ENCODE measurements around the gene DTNB. TPM values are rescaled to one million over a fixed set of nuclear protein-coding genes. Genes with fewer than 3 reads are reported as not detected.

The DTNB gene
- total and polyA plus RNA-seq, 2 donors (not counting 1 experiment from before 2014, with no cell fraction given), result 25.7 to 37.3 TPM

- CTCF ChIA-PET, result interaction anchor here (0.6 to 2.4 kb wide), 3 partner anchors 16 to 25 kb away, joined by 4 to 14 read pairs (median 5); no protein-coding TSS in a partner anchor
- no peaks in the 10 kb centered on the region for H4K20me1 ChIP-seq (ENCODE audit: control insufficient read depth, insufficient read depth, low read length, poor library complexity, severe bottlenecking)
- H3K27me3 ChIP-seq (replicated peaks in 1 of 4; ENCODE audit: control extremely low read depth in 1 of 4, control insufficient read depth in 3 of 4, insufficient read depth in 4 of 4, low read length in 3 of 4), result no peaks in the 10 kb centered on the region
- ATAC-seq (ENCODE audit: low read depth) (no peak), DNase-seq (no peak)
- intact Hi-C loops (cut with micrococcal nuclease), result no loop called here
- H3K4me3 ChIP-seq (ENCODE audit: control extremely low read depth in 1 of 5, extremely low read depth in 1 of 5, insufficient read depth in 1 of 5, low read depth in 2 of 5, low read length in 4 of 5), result no peak overlapping the region
- peaks cover 56% of the 10 kb centered on the region for H3K4me1 Mint-ChIP-seq
- no peaks in the 10 kb centered on the region for H3K9me3 Mint-ChIP-seq (ENCODE audit: insufficient read depth)
- H3K27ac Mint-ChIP-seq, result no peak overlapping the region
- 100% methylated on average over 3 of the region's 4 CpGs for WGBS (ENCODE audit: insufficient coverage)
- peaks cover 52 to 58% of the 10 kb centered on the region in 2 donors for H3K4me1 ChIP-seq (ENCODE audit: control insufficient read depth in 2 of 2, insufficient read depth in 2 of 2, low read length in 2 of 2)
- no peak overlapping the region for H3K4me2 ChIP-seq (replicated peaks; ENCODE audit: low read depth, low read length, poor library complexity, severe bottlenecking)
- H3K27ac ChIP-seq (ENCODE audit: low read length in 2 of 2), result no peak overlapping the region
- no peaks in the 10 kb centered on the region for H3K27me3 Mint-ChIP-seq
- TF ChIP-seq, protein P1, sequence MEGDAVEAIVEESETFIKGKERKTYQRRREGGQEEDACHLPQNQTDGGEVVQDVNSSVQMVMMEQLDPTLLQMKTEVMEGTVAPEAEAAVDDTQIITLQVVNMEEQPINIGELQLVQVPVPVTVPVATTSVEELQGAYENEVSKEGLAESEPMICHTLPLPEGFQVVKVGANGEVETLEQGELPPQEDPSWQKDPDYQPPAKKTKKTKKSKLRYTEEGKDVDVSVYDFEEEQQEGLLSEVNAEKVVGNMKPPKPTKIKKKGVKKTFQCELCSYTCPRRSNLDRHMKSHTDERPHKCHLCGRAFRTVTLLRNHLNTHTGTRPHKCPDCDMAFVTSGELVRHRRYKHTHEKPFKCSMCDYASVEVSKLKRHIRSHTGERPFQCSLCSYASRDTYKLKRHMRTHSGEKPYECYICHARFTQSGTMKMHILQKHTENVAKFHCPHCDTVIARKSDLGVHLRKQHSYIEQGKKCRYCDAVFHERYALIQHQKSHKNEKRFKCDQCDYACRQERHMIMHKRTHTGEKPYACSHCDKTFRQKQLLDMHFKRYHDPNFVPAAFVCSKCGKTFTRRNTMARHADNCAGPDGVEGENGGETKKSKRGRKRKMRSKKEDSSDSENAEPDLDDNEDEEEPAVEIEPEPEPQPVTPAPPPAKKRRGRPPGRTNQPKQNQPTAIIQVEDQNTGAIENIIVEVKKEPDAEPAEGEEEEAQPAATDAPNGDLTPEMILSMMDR (IDR thresholded peaks at IDR 0.05), result no peak
- no peak for TF ChIP-seq EZH2 (IDR thresholded peaks at IDR 0.05; ENCODE audit: borderline replicate concordance, insufficient read depth, low read depth, low read length, poor library complexity, severe bottlenecking)
- POLR2A ChIA-PET, result interaction anchor here (0.5 kb wide), 1 partner anchor 21 kb away, joined by 6 read pairs; no protein-coding TSS in a partner anchor
- H3K36me3 ChIP-seq (replicated peaks in 1 of 2; ENCODE audit: control extremely low read depth in 1 of 2, control insufficient read depth in 1 of 2, extremely low read depth in 1 of 2, insufficient read depth in 2 of 2, low read length in 1 of 2), result no peaks in the 10 kb centered on the region
- H2AFZ ChIP-seq (ENCODE audit: insufficient read depth, low read depth, low read length, poor library complexity, severe bottlenecking), result no peak overlapping the region
- no peaks in the 10 kb centered on the region for H3K9me3 ChIP-seq (ENCODE audit: control extremely low read depth in 1 of 3, control insufficient read depth in 2 of 3, insufficient read depth in 1 of 3, low read length in 2 of 3)
- no peaks in the 10 kb centered on the region for H3K79me2 ChIP-seq (ENCODE audit: control insufficient read depth, insufficient read depth, low read length)
- H3K4me3 Mint-ChIP-seq, result no peak overlapping the region
- H3K9ac ChIP-seq (ENCODE audit: low read length), result no peak overlapping the region
These were observed 274.8 kb downstream of the DTNB start for GRCh38 chr2:25398534-25398933.

DNA sequence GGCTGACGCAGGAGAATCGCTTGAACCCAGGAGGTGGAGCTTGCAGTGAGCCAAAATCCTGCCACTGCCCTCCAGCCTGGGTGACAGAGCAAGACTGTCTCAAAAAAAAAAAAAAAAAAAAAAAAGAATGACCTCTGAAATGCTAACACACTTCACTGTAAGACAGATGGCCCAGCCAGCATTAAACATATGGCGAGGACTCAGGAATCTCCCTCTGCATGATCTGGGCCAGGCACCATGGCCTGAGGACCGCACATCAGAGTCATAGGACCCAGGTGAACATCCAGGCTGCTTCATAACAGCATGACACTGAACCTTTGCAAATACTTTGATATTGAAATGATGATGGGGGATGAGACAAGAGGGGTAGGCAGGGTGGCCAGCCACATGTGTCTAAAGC, 275.6 kb downstream of the DTNB start:
- no peak overlapping the region for H3K4me3 ChIP-seq (ENCODE audit: control extremely low read depth in 1 of 5, extremely low read depth in 1 of 5, insufficient read depth in 1 of 5, low read depth in 2 of 5, low read length in 4 of 5)
- Mint-ChIP-seq H3K4me1 (peaks cover 49% of the 10 kb centered on the region), H3K4me3 (no peak overlapping the region), H3K27ac (peak overlapping the region; percentile 41), H3K27me3 (no peaks in the 10 kb centered on the region), H3K9me3 (ENCODE audit: insufficient read depth) (no peaks in the 10 kb centered on the region)
- DNase-seq (no peak), ATAC-seq (ENCODE audit: low read depth) (no peak)
- TF ChIP-seq EZH2 (IDR thresholded peaks at IDR 0.05; ENCODE audit: borderline replicate concordance, insufficient read depth, low read depth, low read length, poor library complexity, severe bottlenecking), result no peak
- TF ChIP-seq, protein P1 (IDR thresholded peaks at IDR 0.05), result no peak
- H3K36me3 ChIP-seq (replicated peaks in 1 of 2; ENCODE audit: control extremely low read depth in 1 of 2, control insufficient read depth in 1 of 2, extremely low read depth in 1 of 2, insufficient read depth in 2 of 2, low read length in 1 of 2), result no peaks in the 10 kb centered on the region
- H3K4me1 ChIP-seq (ENCODE audit: control insufficient read depth in 2 of 2, insufficient read depth in 2 of 2, low read length in 2 of 2), result peaks cover 44 to 51% of the 10 kb centered on the region in 2 donors
- no peak overlapping the region for H3K27ac ChIP-seq (ENCODE audit: low read length in 2 of 2)
- H3K9ac ChIP-seq (ENCODE audit: low read length), result no peak overlapping the region
- no peaks in the 10 kb centered on the region for H3K9me3 ChIP-seq (ENCODE audit: control extremely low read depth in 1 of 3, control insufficient read depth in 2 of 3, insufficient read depth in 1 of 3, low read length in 2 of 3)
- intact Hi-C loops (cut with micrococcal nuclease), result no loop called here
- H3K79me2 ChIP-seq (ENCODE audit: control insufficient read depth, insufficient read depth, low read length), result no peaks in the 10 kb centered on the region
- no peak overlapping the region for H2AFZ ChIP-seq (ENCODE audit: insufficient read depth, low read depth, low read length, poor library complexity, severe bottlenecking)
- POLR2A ChIA-PET, result no interaction called here
- 90% methylated on average over 4 of the region's 4 CpGs for WGBS (ENCODE audit: insufficient coverage)
- no peaks in the 10 kb centered on the region for H4K20me1 ChIP-seq (ENCODE audit: control insufficient read depth, insufficient read depth, low read length, poor library complexity, severe bottlenecking)
- H3K4me2 ChIP-seq (replicated peaks; ENCODE audit: low read depth, low read length, poor library complexity, severe bottlenecking), result no peak overlapping the region
- CTCF ChIA-PET, result interaction anchor here (0.8 to 2.4 kb wide), 2 partner anchors 21 kb away, joined by 3 to 14 read pairs; no protein-coding TSS in a partner anchor
- no peaks in the 10 kb centered on the region for H3K27me3 ChIP-seq (replicated peaks in 1 of 4; ENCODE audit: control extremely low read depth in 1 of 4, control insufficient read depth in 3 of 4, insufficient read depth in 4 of 4, low read length in 3 of 4)

Data from B cell (primary cell).